ENCODE data around the gene FBXO24. TPM values are rescaled to one million over a fixed set of nuclear protein-coding genes. Genes with fewer than 3 reads are reported as not detected.

Gene FBXO24
- total RNA-seq, 2 experiments from 2014 or later = 0.16 to 1.7 TPM

DNA sequence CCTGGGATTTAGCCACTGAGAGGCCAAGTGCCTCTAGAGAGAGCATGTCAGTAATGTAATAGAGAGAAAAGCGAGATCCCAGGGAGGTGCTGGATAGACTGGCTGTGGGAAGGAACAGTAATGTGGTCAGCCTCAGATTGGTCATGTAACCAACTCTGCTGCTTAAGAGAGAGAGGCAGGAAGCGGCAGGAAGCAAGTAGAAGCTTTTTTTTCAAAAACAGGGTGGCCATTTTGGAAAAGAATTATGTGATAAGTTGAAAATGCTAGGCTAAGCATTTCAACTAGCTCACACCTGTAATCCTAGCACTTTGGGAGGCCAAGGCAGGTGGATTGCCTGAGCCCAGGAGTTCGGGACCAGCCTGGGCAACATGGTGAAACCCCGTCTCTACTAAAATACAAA lies 12.3 kb downstream of the FBXO24 start:
- BruUV-seq (replicated peaks) = no TSS peak
- CTCF ChIA-PET (ENCODE audit: unreplicated experiment) = no interaction called here
- no peak overlapping the region for H3K27ac ChIP-seq (ENCODE audit: low read depth, low read length, poor library complexity, severe bottlenecking)
- DNase-seq (ENCODE audit: low spot score) = no peak
- no peaks in the 10 kb centered on the region for H4K20me1 ChIP-seq (ENCODE audit: insufficient read depth, low read length)
- H3K4me2 ChIP-seq (ENCODE audit: low read length) = no peak overlapping the region
- no peak for TF ChIP-seq CTCF (conservative IDR thresholded peaks at IDR 0.05; ENCODE audit: low read length)
- TF ChIP-seq EZH2phosphoT487 (IDR thresholded peaks at IDR 0.05; ENCODE audit: borderline replicate concordance, low read depth, low read length) = no peak
- H2AFZ ChIP-seq (ENCODE audit: low read length) = no peak overlapping the region
- POLR2A ChIA-PET = interaction anchor here (0.6 to 1.2 kb wide), 2 partner anchors 10 to 252 kb away, joined by 4 read pairs; no protein-coding TSS in a partner anchor
- H3K9me2 ChIP-seq (ENCODE audit: insufficient read depth, low read length) = no peaks in the 10 kb centered on the region
- no peaks in the 10 kb centered on the region for H3K9me3 ChIP-seq (ENCODE audit: low read length)
- H3K4me3 ChIP-seq (ENCODE audit: low read depth, low read length, poor library complexity, severe bottlenecking) = no peak overlapping the region
- no peaks in the 10 kb centered on the region for H3K79me2 ChIP-seq (ENCODE audit: insufficient read depth, low read depth, low read length)
- no peaks in the 10 kb centered on the region for H3K36me3 ChIP-seq (ENCODE audit: insufficient read depth, low read length)
- intact Hi-C loops (cut with micrococcal nuclease; ENCODE audit: unreplicated experiment) = no loop called here
- peaks cover 1% of the 10 kb centered on the region for H3K4me1 ChIP-seq (ENCODE audit: insufficient read depth, low read length, poor library complexity, severe bottlenecking)

DNA sequence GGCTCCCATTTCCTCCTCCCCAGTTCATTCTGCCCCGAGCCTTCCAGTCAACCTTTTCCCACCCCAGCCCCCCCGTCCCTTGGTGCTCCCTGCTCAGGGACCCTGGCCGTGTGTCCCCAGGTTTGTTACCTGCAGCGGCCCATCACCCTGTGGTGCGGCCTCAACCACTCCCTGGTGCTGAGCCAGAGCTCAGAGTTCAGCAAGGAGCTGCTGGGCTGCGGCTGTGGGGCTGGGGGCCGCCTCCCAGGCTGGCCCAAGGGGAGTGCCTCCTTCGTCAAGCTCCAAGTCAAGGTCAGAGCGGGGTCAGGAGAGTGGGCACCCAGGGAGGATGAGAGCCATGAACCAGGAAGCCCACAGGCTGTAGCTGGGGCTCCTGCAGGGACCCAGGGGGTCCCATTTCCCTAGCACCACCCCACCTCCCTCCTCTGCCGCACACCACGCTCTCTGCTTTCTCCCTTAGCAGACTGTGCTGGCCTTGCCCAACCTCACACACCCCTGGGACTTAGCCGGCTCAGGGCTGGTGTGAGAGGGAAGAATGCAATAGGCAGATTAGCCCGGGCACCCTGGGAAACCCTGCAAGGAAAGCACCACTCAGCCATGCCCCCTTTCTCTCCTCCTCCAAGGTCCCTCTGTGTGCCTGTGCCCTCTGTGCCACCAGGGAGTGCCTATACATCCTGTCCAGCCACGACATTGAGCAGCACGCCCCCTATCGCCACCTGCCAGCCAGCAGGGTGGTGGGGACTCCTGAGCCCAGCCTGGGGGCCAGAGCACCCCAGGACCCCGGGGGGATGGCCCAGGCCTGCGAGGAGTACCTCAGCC lies 14.0 kb downstream of the FBXO24 start:
- Histone ChIP-seq H3K79me2 (ENCODE audit: insufficient read depth, low read depth, low read length) (no peaks in the 10 kb centered on the region), H2AFZ (ENCODE audit: low read length) (no peak overlapping the region), H3K4me1 (ENCODE audit: insufficient read depth, low read length, poor library complexity, severe bottlenecking) (peaks cover 10% of the 10 kb centered on the region), H3K27ac (ENCODE audit: low read depth, low read length, poor library complexity, severe bottlenecking) (no peak overlapping the region), H4K20me1 (ENCODE audit: insufficient read depth, low read length) (no peaks in the 10 kb centered on the region), H3K4me2 (ENCODE audit: low read length) (no peak overlapping the region), H3K9me3 (ENCODE audit: low read length) (no peaks in the 10 kb centered on the region), H3K4me3 (ENCODE audit: low read depth, low read length, poor library complexity, severe bottlenecking) (no peak overlapping the region), H3K9me2 (ENCODE audit: insufficient read depth, low read length) (no peaks in the 10 kb centered on the region), H3K36me3 (ENCODE audit: insufficient read depth, low read length) (no peaks in the 10 kb centered on the region)
- POLR2A ChIA-PET = interaction anchor here (0.7 kb wide), 1 partner anchor 1953 kb away, joined by 9 read pairs; no protein-coding TSS in a partner anchor
- TF ChIP-seq CTCF (conservative IDR thresholded peaks at IDR 0.05; ENCODE audit: low read length) = peak; percentile 74
- TF ChIP-seq EZH2phosphoT487 (IDR thresholded peaks at IDR 0.05; ENCODE audit: borderline replicate concordance, low read depth, low read length) = no peak
- no TSS peak for BruUV-seq (replicated peaks)
- intact Hi-C loops (cut with micrococcal nuclease; ENCODE audit: unreplicated experiment) = no loop called here
- peak; percentile 48 for DNase-seq (ENCODE audit: low spot score)
- CTCF ChIA-PET (ENCODE audit: unreplicated experiment) = no interaction called here

DNA sequence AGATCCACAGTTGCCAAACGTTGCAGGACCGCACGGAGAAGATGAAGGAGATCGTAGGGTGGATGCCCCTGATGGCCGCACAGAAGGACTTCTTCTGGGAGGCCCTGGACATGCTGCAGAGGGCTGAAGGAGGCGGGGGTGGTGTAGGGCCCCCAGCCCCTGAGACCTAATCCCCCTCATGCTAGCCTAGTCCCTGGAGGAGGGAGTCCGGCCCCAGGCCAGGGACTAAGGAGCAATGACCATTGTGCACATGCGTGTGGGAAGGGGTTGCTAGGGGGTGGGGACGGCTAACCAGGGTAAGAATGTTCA lies 14.6 kb downstream of the FBXO24 start:
- H3K4me1 ChIP-seq (ENCODE audit: insufficient read depth, low read length, poor library complexity, severe bottlenecking) = peaks cover 13% of the 10 kb centered on the region
- no peaks in the 10 kb centered on the region for H4K20me1 ChIP-seq (ENCODE audit: insufficient read depth, low read length)
- no peak overlapping the region for H3K4me3 ChIP-seq (ENCODE audit: low read depth, low read length, poor library complexity, severe bottlenecking)
- H3K9me3 ChIP-seq (ENCODE audit: low read length) = no peaks in the 10 kb centered on the region
- intact Hi-C loops (cut with micrococcal nuclease; ENCODE audit: unreplicated experiment) = no loop called here
- no peak overlapping the region for H2AFZ ChIP-seq (ENCODE audit: low read length)
- peak; percentile 7; the same call in 1 of the 2 replicates for TF ChIP-seq CTCF (conservative IDR thresholded peaks at IDR 0.05; ENCODE audit: low read length)
- no peak for TF ChIP-seq EZH2phosphoT487 (IDR thresholded peaks at IDR 0.05; ENCODE audit: borderline replicate concordance, low read depth, low read length)
- ChIA-PET POLR2A (no interaction called here), CTCF (ENCODE audit: unreplicated experiment) (no interaction called here)
- H3K79me2 ChIP-seq (ENCODE audit: insufficient read depth, low read depth, low read length) = no peaks in the 10 kb centered on the region
- no TSS peak for BruUV-seq (replicated peaks)
- H3K9me2 ChIP-seq (ENCODE audit: insufficient read depth, low read length) = no peaks in the 10 kb centered on the region
- no peak overlapping the region for H3K27ac ChIP-seq (ENCODE audit: low read depth, low read length, poor library complexity, severe bottlenecking)
- no peaks in the 10 kb centered on the region for H3K36me3 ChIP-seq (ENCODE audit: insufficient read depth, low read length)
- DNase-seq (ENCODE audit: low spot score) = no peak
- H3K4me2 ChIP-seq (ENCODE audit: low read length) = no peak overlapping the region
